ENCODE measurements around the gene ENGASE.

ENGASE gene

DNA sequence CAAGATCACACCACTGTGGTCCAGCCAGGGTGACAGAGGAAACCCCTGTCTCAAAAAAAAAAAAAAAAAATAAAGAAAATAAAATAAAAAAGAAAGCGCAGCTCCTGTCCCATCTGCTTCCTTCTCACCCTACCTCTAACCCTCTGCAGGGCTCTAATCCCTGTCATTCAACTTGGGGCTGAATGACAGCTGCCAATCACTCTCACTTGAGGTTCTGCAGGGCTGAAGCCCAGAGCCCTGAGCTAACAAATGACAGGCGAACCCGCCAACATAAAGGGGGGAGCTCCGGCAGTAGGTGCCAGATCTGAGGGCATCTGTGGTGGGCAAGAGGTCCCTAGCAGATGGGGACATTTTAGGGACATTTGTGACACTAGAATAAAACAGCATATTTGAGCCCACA is 44.3 kb downstream of the ENGASE start:
- FAIRE-seq = no peak
- no peak for DNase-seq (ENCODE audit: insufficient read length, low spot score)

DNA sequence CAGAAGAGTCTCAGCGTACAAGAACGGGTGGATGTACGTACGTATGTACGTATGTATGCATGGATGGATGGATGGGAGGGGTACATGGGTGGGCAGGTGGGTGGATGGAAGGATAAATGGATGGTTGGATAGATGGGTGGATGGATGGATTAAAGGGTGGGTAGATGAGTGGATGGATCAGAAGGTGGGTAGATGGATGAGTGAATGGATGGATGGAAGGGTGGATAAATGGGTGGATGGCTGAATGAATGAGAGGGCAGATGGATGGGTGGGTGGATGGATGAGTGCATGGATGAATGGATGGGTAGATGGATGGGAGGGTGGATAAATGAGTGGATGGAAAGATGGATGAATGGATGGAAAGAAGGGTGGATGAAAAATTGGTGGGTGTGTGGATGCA is 45.6 kb downstream of the ENGASE start:
- TF ChIP-seq, protein P1, sequence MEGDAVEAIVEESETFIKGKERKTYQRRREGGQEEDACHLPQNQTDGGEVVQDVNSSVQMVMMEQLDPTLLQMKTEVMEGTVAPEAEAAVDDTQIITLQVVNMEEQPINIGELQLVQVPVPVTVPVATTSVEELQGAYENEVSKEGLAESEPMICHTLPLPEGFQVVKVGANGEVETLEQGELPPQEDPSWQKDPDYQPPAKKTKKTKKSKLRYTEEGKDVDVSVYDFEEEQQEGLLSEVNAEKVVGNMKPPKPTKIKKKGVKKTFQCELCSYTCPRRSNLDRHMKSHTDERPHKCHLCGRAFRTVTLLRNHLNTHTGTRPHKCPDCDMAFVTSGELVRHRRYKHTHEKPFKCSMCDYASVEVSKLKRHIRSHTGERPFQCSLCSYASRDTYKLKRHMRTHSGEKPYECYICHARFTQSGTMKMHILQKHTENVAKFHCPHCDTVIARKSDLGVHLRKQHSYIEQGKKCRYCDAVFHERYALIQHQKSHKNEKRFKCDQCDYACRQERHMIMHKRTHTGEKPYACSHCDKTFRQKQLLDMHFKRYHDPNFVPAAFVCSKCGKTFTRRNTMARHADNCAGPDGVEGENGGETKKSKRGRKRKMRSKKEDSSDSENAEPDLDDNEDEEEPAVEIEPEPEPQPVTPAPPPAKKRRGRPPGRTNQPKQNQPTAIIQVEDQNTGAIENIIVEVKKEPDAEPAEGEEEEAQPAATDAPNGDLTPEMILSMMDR (IDR thresholded peaks at IDR 0.05; ENCODE audit: insufficient read depth, missing control alignments) = no peak
- FAIRE-seq (no peak), DNase-seq (ENCODE audit: insufficient read length, low spot score) (no peak)

More for the DNA sequence above, 44.3 kb downstream of the ENGASE start:
- TF ChIP-seq, protein P1 (IDR thresholded peaks at IDR 0.05; ENCODE audit: insufficient read depth, missing control alignments) = no peak

DNA sequence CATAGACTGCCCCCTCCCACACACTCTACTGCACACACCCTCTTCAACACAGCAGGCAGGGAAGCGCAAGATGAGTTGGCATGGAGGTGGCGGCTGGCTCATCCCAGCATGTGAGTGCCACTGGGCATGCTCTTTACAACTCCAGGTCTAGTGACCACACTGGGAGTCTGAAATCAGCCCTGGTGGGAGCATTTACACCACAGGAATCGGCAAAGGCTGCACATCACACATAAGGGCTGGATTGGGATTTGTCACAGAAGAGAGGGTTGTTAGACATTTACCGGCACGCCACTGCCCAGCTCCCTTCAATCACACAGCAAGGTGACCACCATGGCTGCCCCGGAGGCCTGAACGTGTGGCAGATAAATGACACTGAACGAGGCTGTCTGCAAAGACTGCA is 49.4 kb downstream of the ENGASE start:
- FAIRE-seq (no peak), DNase-seq (ENCODE audit: insufficient read length, low spot score) (no peak)
- TF ChIP-seq, protein P1 (IDR thresholded peaks at IDR 0.05; ENCODE audit: insufficient read depth, missing control alignments) = no peak

DNA sequence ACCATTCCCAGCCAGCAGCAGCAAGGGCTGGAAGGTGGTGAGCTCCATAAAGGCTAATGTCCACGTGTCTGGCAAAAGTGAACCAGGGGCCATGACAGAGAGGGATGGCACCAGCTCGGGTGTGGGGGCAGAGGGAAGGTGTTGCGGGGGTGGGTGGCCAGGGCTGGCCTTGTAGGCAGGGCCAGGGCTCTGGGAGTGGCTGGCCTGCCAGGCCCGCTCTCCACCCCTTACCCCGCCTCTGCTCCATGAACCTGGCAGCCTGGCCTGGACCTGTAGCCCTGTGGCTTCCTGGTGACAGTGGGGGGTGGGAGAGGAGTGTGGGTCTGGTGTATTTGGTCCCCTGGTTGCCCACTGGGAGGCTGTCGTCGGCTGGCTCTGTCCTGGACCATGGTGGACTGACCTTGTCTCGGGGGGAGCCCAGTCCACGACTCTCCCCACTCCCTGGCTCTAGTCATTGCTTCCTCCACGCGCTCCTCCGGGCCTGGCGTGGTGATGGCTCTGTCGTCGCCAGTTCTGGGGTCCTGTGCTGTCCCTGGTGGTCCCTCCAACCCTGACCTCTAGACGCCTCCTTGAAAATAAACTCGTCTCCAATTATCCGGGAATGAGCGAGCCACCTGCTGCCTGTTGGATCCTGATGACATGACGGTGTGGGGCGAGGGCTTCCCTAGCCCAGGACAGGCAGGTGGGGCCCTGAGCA is 50.0 kb downstream of the ENGASE start:
- FAIRE-seq (no peak), DNase-seq (ENCODE audit: insufficient read length, low spot score) (no peak)
- TF ChIP-seq, protein P1 (IDR thresholded peaks at IDR 0.05; ENCODE audit: insufficient read depth, missing control alignments) = no peak

DNA sequence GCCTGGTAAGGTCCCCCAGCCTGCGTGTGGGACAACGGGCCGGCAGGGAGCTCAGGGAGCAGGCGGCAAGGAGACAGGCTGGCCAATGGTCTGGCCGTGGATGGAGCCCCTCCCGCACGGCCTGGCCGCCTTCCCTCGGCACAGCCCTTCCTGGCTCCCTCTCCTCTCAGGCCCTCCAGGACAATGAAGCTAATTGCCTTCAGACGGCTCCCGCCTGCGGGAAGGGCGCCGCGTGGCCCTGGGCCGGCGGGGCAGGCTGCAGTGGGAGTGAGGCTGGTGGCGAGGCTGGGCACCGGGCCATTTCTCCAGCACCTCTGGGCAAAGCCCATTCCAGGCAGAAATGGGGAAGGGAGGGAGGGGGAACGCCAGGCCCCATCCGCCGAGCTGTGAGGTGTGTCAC is 50.9 kb downstream of the ENGASE start:
- FAIRE-seq (no peak), DNase-seq (ENCODE audit: insufficient read length, low spot score) (no peak)

DNA sequence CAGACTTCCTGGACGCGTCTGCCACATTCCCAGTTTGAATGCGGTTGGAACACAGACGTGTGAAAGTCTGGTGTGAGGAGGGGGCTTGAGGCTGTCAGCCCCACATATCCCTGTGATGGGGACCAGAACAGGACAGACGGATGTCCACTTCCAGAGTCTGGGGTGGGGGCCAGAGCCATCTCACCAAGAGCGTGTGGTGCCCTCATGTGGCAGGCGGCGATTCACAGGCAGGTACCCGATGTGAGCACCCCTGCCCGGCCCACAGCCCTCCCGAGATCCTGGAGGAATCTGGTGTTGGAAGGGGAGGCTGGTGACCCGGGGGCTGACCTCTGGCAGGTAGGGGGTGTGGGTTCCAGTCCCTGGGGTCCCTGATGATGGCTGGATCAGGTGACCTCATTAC is 51.5 kb downstream of the ENGASE start:
- no peak for DNase-seq (ENCODE audit: insufficient read length, low spot score)
- no peak for FAIRE-seq
- TF ChIP-seq, protein P1 (IDR thresholded peaks at IDR 0.05; ENCODE audit: insufficient read depth, missing control alignments) = peak; percentile 21

More for the DNA sequence above, 50.9 kb downstream of the ENGASE start:
- TF ChIP-seq, protein P1 (IDR thresholded peaks at IDR 0.05; ENCODE audit: insufficient read depth, missing control alignments) = no peak

DNA sequence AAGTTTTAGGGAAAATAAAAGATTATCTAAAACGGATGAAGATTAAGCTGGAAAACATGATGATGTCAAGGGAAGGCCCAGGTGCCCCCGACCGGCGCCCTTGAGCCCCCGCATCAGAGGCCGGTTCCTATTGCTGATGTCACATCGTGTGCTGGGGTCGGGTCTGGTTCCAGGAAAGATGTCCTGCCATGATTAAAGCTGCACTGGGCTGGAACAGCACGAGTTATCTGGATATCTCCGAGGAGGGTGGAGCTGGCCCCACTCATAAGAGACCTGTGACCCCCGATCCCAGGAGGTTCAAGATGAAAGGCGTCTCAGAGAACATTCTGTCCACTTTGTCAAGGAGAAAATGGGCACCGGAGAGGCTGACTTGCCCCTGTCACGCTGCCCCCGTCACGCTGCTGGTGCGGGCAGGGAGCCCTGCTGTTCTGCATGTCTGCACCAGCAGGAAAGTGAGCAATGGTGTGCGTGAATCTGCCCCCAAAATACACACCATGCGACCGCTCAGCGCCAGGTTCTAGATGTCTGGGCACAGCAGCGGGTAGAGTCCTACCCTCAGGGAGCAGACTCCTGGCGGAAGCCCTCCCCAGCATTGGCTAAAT is 53.0 kb downstream of the ENGASE start:
- DNase-seq (ENCODE audit: insufficient read length, low spot score) (no peak), FAIRE-seq (no peak)
- TF ChIP-seq, protein P1 (IDR thresholded peaks at IDR 0.05; ENCODE audit: insufficient read depth, missing control alignments) = no peak

Measured in D721Med (cell line).